HEK293T (cell line): Measurements from ENCODE around the gene FXYD3.
"Not testable (repeated sequence)": the region's sequence is repeated elsewhere in the genome, so short reads cannot be mapped to it uniquely, and the experiment has no call there.

Source experiments
- CTCF ChIA-PET: fragments of 350-600 bp; formaldehyde crosslinking; extraction: SDS; loops from one replicate; lab custom pipeline; 2021; ENCODE audit warnings: antibody characterized with exemption, inconsistent platforms; lab: Yijun Ruan, JAX
- POLR2A ChIA-PET: fragments of 350-600 bp; formaldehyde crosslinking; extraction: SDS; loops from one replicate; lab custom pipeline; 2020; ENCODE audit warnings: antibody characterized with exemption, inconsistent platforms; lab: Yijun Ruan, JAX
- DNase-seq: peaks from one replicate; pipeline ENCODE4 v3.0.0; 2012; ENCODE audit warnings: mixed read lengths; ENCODE audit errors: extremely low spot score
- ARNT ChIP-seq: fragments of 450-650 bp; IDR thresholded peaks from 2 replicates; pipeline ENCODE4 v1.6.1; 2017; ENCODE audit warnings: mild to moderate bottlenecking
- BHLHE40 ChIP-seq: fragments of 450-650 bp; IDR thresholded peaks from 2 replicates; pipeline ENCODE4 v1.6.1; 2016; ENCODE audit warnings: mild to moderate bottlenecking, moderate library complexity, borderline replicate concordance
- CTBP1 ChIP-seq: fragments of 450-650 bp; IDR thresholded peaks from 2 replicates; pipeline ENCODE4 v1.6.1; 2016; ENCODE audit warnings: borderline replicate concordance
- ELF4 ChIP-seq: fragments of 450-650 bp; IDR thresholded peaks from 2 replicates; pipeline ENCODE4 v1.6.1; 2017; ENCODE audit warnings: antibody characterized with exemption
- FOXA1 ChIP-seq: fragments of 450-650 bp; IDR thresholded peaks from 2 replicates; pipeline ENCODE4 v1.6.1; 2016; ENCODE audit warnings: mild to moderate bottlenecking
- FOXK2 ChIP-seq: fragments of 450-650 bp; IDR thresholded peaks from 2 replicates; pipeline ENCODE4 v1.6.1; 2016; ENCODE audit warnings: mild to moderate bottlenecking
- FOXM1 ChIP-seq: fragments of 450-650 bp; IDR thresholded peaks from 2 replicates; pipeline ENCODE4 v1.6.1; 2017; ENCODE audit warnings: mild to moderate bottlenecking, borderline replicate concordance
- HDGF ChIP-seq: fragments of 450-650 bp; IDR thresholded peaks from 2 replicates; pipeline ENCODE4 v1.6.1; 2017; ENCODE audit warnings: antibody characterized with exemption, borderline replicate concordance
- L3MBTL2 ChIP-seq: fragments of 450-650 bp; conservative IDR thresholded peaks from 2 replicates; pipeline ENCODE4 v1.6.1; 2016; ENCODE audit warnings: mild to moderate bottlenecking
- LEF1 ChIP-seq: fragments of 450-650 bp; IDR thresholded peaks from 2 replicates; pipeline ENCODE4 v1.6.1; 2017; ENCODE audit warnings: mild to moderate bottlenecking, borderline replicate concordance
- NFRKB ChIP-seq: fragments of 450-650 bp; IDR thresholded peaks from 2 replicates; pipeline ENCODE4 v1.6.1; 2016; ENCODE audit warnings: mild to moderate bottlenecking, moderate library complexity
- SP1 ChIP-seq: fragments of 450-650 bp; IDR thresholded peaks from 2 replicates; pipeline ENCODE4 v1.6.1; 2017
- SUZ12 ChIP-seq: fragments of 450-650 bp; IDR thresholded peaks from 2 replicates; pipeline ENCODE4 v1.6.1; 2016; ENCODE audit warnings: mild to moderate bottlenecking
- TARDBP ChIP-seq: fragments of 450-650 bp; IDR thresholded peaks from 2 replicates; pipeline ENCODE4 v1.6.1; 2016
- ZNF384 ChIP-seq: fragments of 450-650 bp; IDR thresholded peaks from 2 replicates; pipeline ENCODE4 v1.6.1; 2016
- TF ChIP-seq, protein P1 (sequence below): fragments of 450-650 bp; IDR thresholded peaks from 2 replicates; pipeline ENCODE4 v1.6.1; 2016

Gene FXYD3

DNA sequence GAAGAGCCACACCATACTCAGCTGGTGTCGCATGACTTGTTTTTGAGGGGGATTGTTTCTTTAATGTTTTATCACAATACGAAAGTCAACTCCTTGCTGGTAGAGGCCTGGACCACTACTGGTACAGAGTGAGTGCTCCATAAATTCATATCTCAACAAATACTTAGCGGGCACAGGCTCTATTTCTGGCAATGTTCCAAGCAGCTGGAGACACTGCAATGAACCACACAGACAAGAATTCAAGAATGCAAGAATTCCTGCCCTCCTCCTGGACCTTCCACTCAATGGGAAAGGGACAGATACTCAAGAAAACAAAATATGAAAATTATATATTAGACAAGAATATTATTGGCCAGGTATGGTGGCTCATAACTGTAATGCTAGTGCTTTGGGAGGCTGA is 33.8 kb downstream of the FXYD3 start:
- no peak for DNase-seq
- ChIA-PET CTCF (interaction anchor here (0.7 kb wide), 1 partner anchor 117 kb away, joined by 3 read pairs; no protein-coding TSS in a partner anchor), POLR2A (no interaction called here)
- TF ChIP-seq FOXA1 (no peak), CTBP1 (no peak), LEF1 (no peak)

GRCh38 chr19:35150445-35150844 is 34.8 kb downstream of the FXYD3 start:
- ChIA-PET CTCF (no interaction called here), POLR2A (no interaction called here)
- DNase-seq = no peak
- no peak for TF ChIP-seq NFRKB
- TF ChIP-seq CTBP1 = no peak
- no peak for TF ChIP-seq TARDBP
- TF ChIP-seq ARNT = no peak
- TF ChIP-seq LEF1 = no peak
- no peak for TF ChIP-seq FOXM1
- no peak for TF ChIP-seq SP1
- TF ChIP-seq FOXK2 = no peak
- TF ChIP-seq BHLHE40 = no peak

DNA sequence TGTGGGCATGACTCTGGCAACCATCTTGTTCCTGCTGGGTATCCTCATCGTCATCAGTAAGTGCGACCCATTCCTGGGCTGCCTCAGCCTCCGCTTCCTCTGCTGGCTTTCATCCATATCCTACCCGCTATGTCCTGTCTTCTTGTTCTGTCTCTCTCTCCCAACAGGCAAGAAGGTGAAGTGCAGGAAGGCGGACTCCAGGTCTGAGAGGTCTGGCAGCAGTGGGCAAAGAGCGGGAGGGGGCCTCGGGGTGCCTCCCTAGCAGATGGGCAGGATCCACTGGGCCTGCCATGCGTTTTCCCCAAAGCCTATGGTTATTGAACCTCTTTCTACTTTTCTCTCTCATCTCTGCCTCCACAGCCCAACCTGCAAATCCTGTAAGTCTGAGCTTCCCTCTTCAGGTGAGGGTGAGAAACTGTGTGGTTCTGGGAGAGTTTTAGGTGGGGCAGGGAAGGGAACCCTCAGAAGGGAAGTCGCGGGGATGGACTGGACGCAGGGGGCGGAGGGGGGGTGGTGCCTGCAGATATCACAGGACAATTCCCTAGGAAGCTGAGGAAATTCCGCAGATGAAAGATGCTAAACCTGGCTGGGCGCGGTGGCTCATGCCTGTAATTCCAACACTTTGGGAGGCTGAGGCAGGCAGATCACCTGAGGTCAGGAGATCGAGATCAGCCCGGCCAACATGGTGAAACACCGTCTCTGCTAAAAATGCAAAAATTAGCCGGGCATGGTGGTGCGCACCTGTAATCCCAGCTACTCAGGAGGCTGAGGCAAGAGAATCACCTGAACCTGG is 35.8 kb downstream of the FXYD3 start:
- no peak for DNase-seq
- ChIA-PET POLR2A (interaction anchor here (1.1 kb wide), 1 partner anchor 9 kb away, joined by 3 read pairs; no protein-coding TSS in a partner anchor), CTCF (no interaction called here)
- TF ChIP-seq LEF1 (no peak), SP1 (no peak), ARNT (no peak), NFRKB (no peak), TARDBP (no peak), ELF4 (no peak), L3MBTL2 (no peak), FOXA1 (no peak), HDGF (no peak), CTBP1 (no peak), FOXK2 (no peak), SUZ12 (no peak), ZNF384 (no peak), BHLHE40 (no peak)
- TF ChIP-seq, protein P1, sequence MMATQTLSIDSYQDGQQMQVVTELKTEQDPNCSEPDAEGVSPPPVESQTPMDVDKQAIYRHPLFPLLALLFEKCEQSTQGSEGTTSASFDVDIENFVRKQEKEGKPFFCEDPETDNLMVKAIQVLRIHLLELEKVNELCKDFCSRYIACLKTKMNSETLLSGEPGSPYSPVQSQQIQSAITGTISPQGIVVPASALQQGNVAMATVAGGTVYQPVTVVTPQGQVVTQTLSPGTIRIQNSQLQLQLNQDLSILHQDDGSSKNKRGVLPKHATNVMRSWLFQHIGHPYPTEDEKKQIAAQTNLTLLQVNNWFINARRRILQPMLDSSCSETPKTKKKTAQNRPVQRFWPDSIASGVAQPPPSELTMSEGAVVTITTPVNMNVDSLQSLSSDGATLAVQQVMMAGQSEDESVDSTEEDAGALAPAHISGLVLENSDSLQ = no peak

DNA sequence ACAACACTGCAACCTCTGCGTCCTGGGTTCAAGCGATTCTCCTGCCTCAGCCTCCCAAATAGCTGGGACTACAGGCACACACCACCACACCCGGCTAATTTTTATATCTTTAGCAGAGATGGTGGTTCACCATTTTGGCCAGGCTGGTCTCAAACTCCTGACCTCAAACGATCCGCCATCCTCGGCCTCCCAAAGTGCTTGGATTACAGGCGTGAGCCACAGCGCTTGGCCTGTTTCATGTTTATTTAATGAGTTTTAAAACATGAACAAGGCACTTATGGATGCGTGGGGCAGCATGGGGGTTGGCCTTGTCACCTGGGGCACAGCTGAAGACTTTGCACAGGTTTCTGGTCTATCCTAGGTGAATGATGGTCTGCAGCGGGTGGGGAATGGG is 37.5 kb downstream of the FXYD3 start:
- POLR2A ChIA-PET, DNase-seq: not testable (repeated sequence)
- CTCF ChIA-PET = interaction anchor here (2.0 kb wide), 1 partner anchor 11 kb away, joined by 7 read pairs; no protein-coding TSS in a partner anchor

GRCh38 chr19:35153701-35154524 is 38.3 kb downstream of the FXYD3 start:
- DNase-seq = peak; percentile 50
- ChIA-PET CTCF (interaction anchor here (2.0 kb wide), 1 partner anchor 12 kb away, joined by 7 read pairs; no protein-coding TSS in a partner anchor), POLR2A (interaction anchor here (1.1 to 2.1 kb wide), 3 partner anchors 12 to 110 kb away, joined by 3 to 7 read pairs (median 3); no protein-coding TSS in a partner anchor)
- TF ChIP-seq L3MBTL2 (no peak), ZNF384 (no peak), BHLHE40 (no peak), FOXA1 (no peak), SP1 (no peak), HDGF (no peak), SUZ12 (no peak), ELF4 (no peak), FOXK2 (no peak), LEF1 (no peak), TARDBP (no peak)
- TF ChIP-seq, protein P1 = no peak

- TF ChIP-seq CTBP1 = no peak
- no peak for TF ChIP-seq FOXK2
- peak; percentile 78 for TF ChIP-seq L3MBTL2
- ChIA-PET CTCF (interaction anchor here (2.0 kb wide), 1 partner anchor 13 kb away, joined by 7 read pairs; no protein-coding TSS in a partner anchor), POLR2A (interaction anchor here (1.1 to 2.1 kb wide), 3 partner anchors 13 to 109 kb away, joined by 3 to 7 read pairs (median 3); no protein-coding TSS in a partner anchor)
- peak; percentile 57 for DNase-seq
Observed at GRCh38 chr19:35154525-35155406, 39.1 kb downstream of the FXYD3 start, which contains the start of gene FXYD5. Gene FXYD5 (plus strand): TSS chr19:35154735. CDS start chr19:35155551, 816 bp downstream.
